HepG2 (cell line): ENCODE results near the gene SRD5A3. TPM values are rescaled to one million over a fixed set of nuclear protein-coding genes. Genes with fewer than 3 reads are reported as not detected.
A peak's percentile ranks its signal among the peaks of the same experiment; 100 is the strongest.

Experiments used
- ATAC-seq: fragments of 200-7000 bp; cut with Tn5 transposase; 3 replicates; pipeline ENCODE4 v1.9.1; 2020; ENCODE audit warnings: mild to moderate bottlenecking, moderate library complexity
- BruUV-seq: library from RNA; stranded (reverse); fragments of 400-500 nt; replicated peaks from 2 replicates; lab custom pipeline; 2021; lab: Mats Ljungman, UMichigan
- CTCF ChIA-PET: fragments of 300-600 bp; formaldehyde crosslinking; extraction: SDS; loops from one replicate; lab custom pipeline; 2021; ENCODE audit warnings: low total read pairs, inconsistent platforms, low intra/inter-chr PET ratio; lab: Yijun Ruan, JAX
- POLR2A ChIA-PET: fragments of 350-600 bp; sonication (Branson Sonifier 250); formaldehyde crosslinking; loops from one replicate; lab custom pipeline; 2020; ENCODE audit warnings: antibody characterized with exemption, inconsistent platforms; lab: Yijun Ruan, JAX
- DNase-seq: peaks from one replicate; pipeline ENCODE4 v3.0.0-alpha.2; 2015; ENCODE audit warnings: low spot score
- FAIRE-seq: peaks from 3 replicates; lab custom pipeline; 2011; peaks lifted over from hg19 to GRCh38; lab: Jason Lieb, UNC
- H2AFZ ChIP-seq: one replicate; pipeline ENCODE4 v1.6.1; 2011; ENCODE audit warnings: low read length, inconsistent platforms
- H3K27ac ChIP-seq: fragments of 300-600 bp; 3 replicates; pipeline ENCODE4 v1.8.0; 2011; ENCODE audit warnings: mixed run types, mild to moderate bottlenecking, mixed read lengths, low read length, inconsistent platforms; ENCODE audit not compliant: insufficient read depth; ENCODE audit errors: extremely low read length
- H3K27me3 ChIP-seq, 2 experiments: fragments of 200-600 bp in 1 of 2; 2 replicates in 1 of 2; 3 replicates in 1 of 2; pipeline versions ENCODE4 v1.6.0 to v1.8.0; 2011; ENCODE audit warnings: low read length in 2 of 2, mild to moderate bottlenecking in 2 of 2, moderate library complexity in 2 of 2, inconsistent platforms in 1 of 2; ENCODE audit not compliant: insufficient read depth in 2 of 2, control insufficient read depth in 1 of 2
- H3K36me3 ChIP-seq, 2 experiments: fragments of 200-600 bp in 1 of 2; replicated peaks in 1 of 2; 2 replicates in 1 of 2; 3 replicates in 1 of 2; pipeline versions ENCODE4 v1.5.1 to v1.8.0; 2011; ENCODE audit warnings: low read length in 2 of 2, inconsistent platforms in 1 of 2; ENCODE audit not compliant: insufficient read depth in 2 of 2, control insufficient read depth in 1 of 2
- H3K4me1 ChIP-seq: 2 replicates; pipeline ENCODE4 v1.5.1; 2012; ENCODE audit warnings: low read length, inconsistent platforms; ENCODE audit not compliant: insufficient read depth
- H3K4me2 ChIP-seq: 2 replicates; pipeline ENCODE4 v1.6.0; 2011; ENCODE audit warnings: low read depth, low read length, inconsistent platforms
- H3K4me3 ChIP-seq, 3 experiments: fragments of 200-600 bp in 1 of 3; sonication (generic), shearing (Covaris generic) in 1 of 3; replicated peaks in 1 of 3; 2 replicates each; pipeline ENCODE4 v1.5.1; 2011 to 2016; ENCODE audit warnings: low read length in 3 of 3, inconsistent platforms in 2 of 3, low read depth in 2 of 3, mild to moderate bottlenecking in 2 of 3, control low read depth in 1 of 3, mixed read lengths in 1 of 3; ENCODE audit not compliant: insufficient read depth in 1 of 3
- H3K79me2 ChIP-seq: one replicate; pipeline ENCODE4 v1.6.1; 2011; ENCODE audit warnings: low read length, inconsistent platforms; ENCODE audit not compliant: insufficient read depth
- H3K9ac ChIP-seq: 2 replicates; pipeline ENCODE4 v1.6.0; 2011; ENCODE audit warnings: mild to moderate bottlenecking, low read depth, low read length, inconsistent platforms; ENCODE audit not compliant: insufficient read depth
- H3K9me3 ChIP-seq: 2 replicates; pipeline ENCODE4 v1.5.1; 2012; ENCODE audit warnings: mild to moderate bottlenecking, low read length
- H4K20me1 ChIP-seq: 2 replicates; pipeline ENCODE4 v1.6.0; 2011; ENCODE audit warnings: inconsistent platforms, mild to moderate bottlenecking, low read length, moderate library complexity; ENCODE audit not compliant: insufficient read depth
- HNF4A ChIP-seq: sonication (generic); formaldehyde crosslinking; IDR thresholded peaks from 2 replicates; pipeline ENCODE4 v1.4.0; 2020; ENCODE audit warnings: missing genetic modification reagents
- NFE2L1 ChIP-seq: sonication (generic); formaldehyde crosslinking; IDR thresholded peaks from 2 replicates; pipeline ENCODE4 v1.4.0; 2020; ENCODE audit warnings: missing genetic modification reagents, mild to moderate bottlenecking, borderline replicate concordance
- NFYC ChIP-seq: IDR thresholded peaks from 2 replicates; pipeline ENCODE4 v1.6.1; 2016; ENCODE audit warnings: missing genetic modification reagents, missing compliant biosample characterization
- NR1H2 ChIP-seq: sonication (generic); formaldehyde crosslinking; IDR thresholded peaks from 2 replicates; pipeline ENCODE4 v1.8.1; 2022; ENCODE audit warnings: low read depth, missing genetic modification reagents, borderline replicate concordance
- SIX1 ChIP-seq: sonication (generic); formaldehyde crosslinking; IDR thresholded peaks from 2 replicates; pipeline ENCODE4 v1.4.0; 2020; ENCODE audit warnings: missing genetic modification reagents, borderline replicate concordance
- STAG1 ChIP-seq: sonication (generic); formaldehyde crosslinking; IDR thresholded peaks from 2 replicates; pipeline ENCODE4 v1.4.0; 2020; ENCODE audit warnings: missing genetic modification reagents
- TGIF2 ChIP-seq: IDR thresholded peaks from 2 replicates; pipeline ENCODE4 v1.6.1; 2016; ENCODE audit warnings: control low read depth, missing compliant biosample characterization
- ZNF550 ChIP-seq: sonication (generic); formaldehyde crosslinking; IDR thresholded peaks from 2 replicates; pipeline ENCODE4 v1.4.0; 2020; ENCODE audit warnings: mild to moderate bottlenecking, missing genetic modification reagents, borderline replicate concordance
- WGBS: methylation state at CpG from one replicate; pipeline ENCODE4 v1.1.6; 2017; ENCODE audit warnings: low lambda C conversion rate; 5-methylcytosine and 5-hydroxymethylcytosine counted together
- in situ Hi-C: cut with HindIII; loops from 2 replicates; pipeline ENCODE4 v1.10.0; 2017; ENCODE audit warnings: low pct_unique_long_range_greater_than_20kb; ENCODE audit not compliant: extremely low pct_ligation_motif_present
- intact Hi-C: fragments of 100-400 bp; cut with micrococcal nuclease; formaldehyde crosslinking; loops from one replicate; pipeline ENCODE4 v1.10.0; 2022; ENCODE audit not compliant: unreplicated experiment
- polyA plus RNA-seq, 8 experiments: library from polyadenylated mRNA; depleted of rRNA in 3 of 8; stranded (reverse) in 7 of 8; unstranded in 1 of 8; fragments of >200 nt; fragmentation: Illumina TruSeq in 4 of 8; extraction: Trizol in 4 of 8; gene quantifications; 2 replicates each; pipeline versions ENCODE4 v1.2.1 to v1.2.3, GENCODE V29; 2011 to 2016; ENCODE audit warnings: low read depth in 4 of 8, missing spikeins in 1 of 8, mixed read lengths in 1 of 8; ENCODE audit not compliant: insufficient read depth in 1 of 8
- total RNA-seq, 5 experiments: library from RNA; depleted of rRNA; stranded (reverse); fragments of >200 nt; fragmentation: Illumina TruSeq; extraction: Trizol; gene quantifications; 2 replicates each; pipeline ENCODE4 v1.2.3, GENCODE V29; 2016; ENCODE audit warnings: low read depth in 1 of 5
- TF ChIP-seq, protein P1 (sequence below): sonication (generic); formaldehyde crosslinking; IDR thresholded peaks from 2 replicates; pipeline ENCODE4 v1.5.0; 2020; ENCODE audit warnings: mild to moderate bottlenecking, missing genetic modification reagents, moderate library complexity
- TF ChIP-seq, protein P2 (sequence below): sonication (generic); formaldehyde crosslinking; conservative IDR thresholded peaks from 2 replicates; pipeline ENCODE4 v1.4.0; 2020; ENCODE audit warnings: mild to moderate bottlenecking, missing genetic modification reagents, moderate library complexity
- TF ChIP-seq, protein P3 (sequence below): sonication (generic); formaldehyde crosslinking; IDR thresholded peaks from 2 replicates; pipeline ENCODE4 v1.5.0; 2020; ENCODE audit warnings: missing genetic modification reagents

Gene SRD5A3
- total and polyA plus RNA-seq, 2 of the 13 experiments (the other 11 are each of a cell fraction or from before 2014, with no cell fraction given) = 12.4 to 18.4 TPM

DNA sequence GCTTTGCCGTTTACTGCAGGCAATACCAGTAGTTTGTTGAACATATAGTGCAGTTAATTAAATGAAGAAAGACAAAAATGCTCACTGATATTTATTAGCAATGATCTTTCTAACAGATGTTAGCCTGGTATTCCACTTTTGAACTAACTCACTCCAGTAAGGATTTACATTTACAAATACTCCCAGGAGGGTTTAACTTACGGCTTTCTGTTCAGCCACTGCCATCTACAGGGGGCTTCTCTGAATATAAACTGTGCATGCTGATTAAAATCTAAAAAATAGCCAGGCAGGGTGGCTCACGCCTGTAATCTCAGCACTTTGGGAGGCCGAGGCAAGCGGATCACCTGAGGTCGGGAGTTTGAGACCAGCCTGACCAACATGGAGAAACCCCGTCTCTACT, 2.2 kb upstream of the SRD5A3 start:
- DNase-seq (no peak), FAIRE-seq (no peak), ATAC-seq (no peak)
- Histone ChIP-seq H3K4me3 (no peak overlapping the region), H4K20me1 (no peaks in the 10 kb centered on the region), H3K4me2 (no peak overlapping the region), H3K79me2 (no peaks in the 10 kb centered on the region), H3K36me3 (no peaks in the 10 kb centered on the region), H3K27ac (no peak overlapping the region), H3K4me1 (peaks cover 34% of the 10 kb centered on the region), H3K9me3 (no peaks in the 10 kb centered on the region), H3K27me3 (no peaks in the 10 kb centered on the region), H2AFZ (no peak overlapping the region), H3K9ac (no peak overlapping the region)
- BruUV-seq = no TSS peak
- ChIA-PET CTCF (no interaction called here), POLR2A (no interaction called here)
- in situ Hi-C loops = no loop called here
- TF ChIP-seq STAG1 = peak; percentile 27; the same call in 1 of the 2 replicates
- no peak for TF ChIP-seq TGIF2 (CRISPR knock-in tag)
- TF ChIP-seq, protein P1, sequence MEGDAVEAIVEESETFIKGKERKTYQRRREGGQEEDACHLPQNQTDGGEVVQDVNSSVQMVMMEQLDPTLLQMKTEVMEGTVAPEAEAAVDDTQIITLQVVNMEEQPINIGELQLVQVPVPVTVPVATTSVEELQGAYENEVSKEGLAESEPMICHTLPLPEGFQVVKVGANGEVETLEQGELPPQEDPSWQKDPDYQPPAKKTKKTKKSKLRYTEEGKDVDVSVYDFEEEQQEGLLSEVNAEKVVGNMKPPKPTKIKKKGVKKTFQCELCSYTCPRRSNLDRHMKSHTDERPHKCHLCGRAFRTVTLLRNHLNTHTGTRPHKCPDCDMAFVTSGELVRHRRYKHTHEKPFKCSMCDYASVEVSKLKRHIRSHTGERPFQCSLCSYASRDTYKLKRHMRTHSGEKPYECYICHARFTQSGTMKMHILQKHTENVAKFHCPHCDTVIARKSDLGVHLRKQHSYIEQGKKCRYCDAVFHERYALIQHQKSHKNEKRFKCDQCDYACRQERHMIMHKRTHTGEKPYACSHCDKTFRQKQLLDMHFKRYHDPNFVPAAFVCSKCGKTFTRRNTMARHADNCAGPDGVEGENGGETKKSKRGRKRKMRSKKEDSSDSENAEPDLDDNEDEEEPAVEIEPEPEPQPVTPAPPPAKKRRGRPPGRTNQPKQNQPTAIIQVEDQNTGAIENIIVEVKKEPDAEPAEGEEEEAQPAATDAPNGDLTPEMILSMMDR (CRISPR knock-in tag) = peak; percentile 33
- no peak for TF ChIP-seq NFYC (CRISPR knock-in tag)
- intact Hi-C loops = no loop called here
- WGBS = 67% methylated on average over 7 of the region's 7 CpGs

DNA sequence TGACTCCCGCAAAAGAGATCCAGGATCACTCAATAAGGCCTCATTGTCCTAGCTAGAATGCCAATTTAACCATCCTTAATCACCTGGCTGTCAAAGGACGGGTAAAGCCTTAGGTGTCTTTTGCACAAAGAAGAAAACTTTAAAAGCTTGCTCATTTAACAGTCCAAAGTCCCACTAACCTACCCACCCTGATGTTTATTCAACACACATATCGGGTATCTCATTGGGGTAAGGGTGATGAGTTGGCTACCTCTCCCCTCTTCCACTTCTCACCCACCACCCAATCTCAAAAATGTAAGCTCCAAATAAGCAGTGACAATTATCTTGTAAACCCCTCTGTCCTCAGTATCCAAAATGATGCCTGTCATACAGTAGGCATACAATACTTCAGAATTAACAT, 988 bp upstream of the SRD5A3 start:
- H3K4me3 ChIP-seq = peak overlapping the region in 2 of 3 experiments; percentile 1 to 46; a peak in 1 of 6 replicates
- FAIRE-seq (no peak), DNase-seq (peak; percentile 23), ATAC-seq (no peak)
- in situ Hi-C loops (no loop called here), intact Hi-C loops (no loop called here)
- H3K9ac ChIP-seq = no peak overlapping the region
- H3K4me2 ChIP-seq = peak overlapping the region; percentile 91
- H3K36me3 ChIP-seq = no peaks in the 10 kb centered on the region
- WGBS = 1% methylated on average over 3 of the region's 3 CpGs
- no peaks in the 10 kb centered on the region for H3K9me3 ChIP-seq
- no peak overlapping the region for H3K27ac ChIP-seq
- peaks cover 34% of the 10 kb centered on the region for H3K4me1 ChIP-seq
- BruUV-seq = no TSS peak
- no peaks in the 10 kb centered on the region for H4K20me1 ChIP-seq
- peak overlapping the region; percentile 64 for H2AFZ ChIP-seq
- CTCF ChIA-PET = interaction anchor here (2.5 kb wide), 1 partner anchor 210 kb away, joined by 8 read pairs; no protein-coding TSS in a partner anchor
- no peaks in the 10 kb centered on the region for H3K27me3 ChIP-seq
- POLR2A ChIA-PET = interaction anchor here (1.0 to 1.3 kb wide), 4 partner anchors 9 to 201 kb away, joined by 3 to 8 read pairs (median 6); partner anchors contain the start of gene TMEM165
- H3K79me2 ChIP-seq = no peaks in the 10 kb centered on the region
- TF ChIP-seq SIX1 (CRISPR knock-in tag) = peak; percentile 61; the same call in 1 of the 2 replicates
- TF ChIP-seq, protein P2, sequence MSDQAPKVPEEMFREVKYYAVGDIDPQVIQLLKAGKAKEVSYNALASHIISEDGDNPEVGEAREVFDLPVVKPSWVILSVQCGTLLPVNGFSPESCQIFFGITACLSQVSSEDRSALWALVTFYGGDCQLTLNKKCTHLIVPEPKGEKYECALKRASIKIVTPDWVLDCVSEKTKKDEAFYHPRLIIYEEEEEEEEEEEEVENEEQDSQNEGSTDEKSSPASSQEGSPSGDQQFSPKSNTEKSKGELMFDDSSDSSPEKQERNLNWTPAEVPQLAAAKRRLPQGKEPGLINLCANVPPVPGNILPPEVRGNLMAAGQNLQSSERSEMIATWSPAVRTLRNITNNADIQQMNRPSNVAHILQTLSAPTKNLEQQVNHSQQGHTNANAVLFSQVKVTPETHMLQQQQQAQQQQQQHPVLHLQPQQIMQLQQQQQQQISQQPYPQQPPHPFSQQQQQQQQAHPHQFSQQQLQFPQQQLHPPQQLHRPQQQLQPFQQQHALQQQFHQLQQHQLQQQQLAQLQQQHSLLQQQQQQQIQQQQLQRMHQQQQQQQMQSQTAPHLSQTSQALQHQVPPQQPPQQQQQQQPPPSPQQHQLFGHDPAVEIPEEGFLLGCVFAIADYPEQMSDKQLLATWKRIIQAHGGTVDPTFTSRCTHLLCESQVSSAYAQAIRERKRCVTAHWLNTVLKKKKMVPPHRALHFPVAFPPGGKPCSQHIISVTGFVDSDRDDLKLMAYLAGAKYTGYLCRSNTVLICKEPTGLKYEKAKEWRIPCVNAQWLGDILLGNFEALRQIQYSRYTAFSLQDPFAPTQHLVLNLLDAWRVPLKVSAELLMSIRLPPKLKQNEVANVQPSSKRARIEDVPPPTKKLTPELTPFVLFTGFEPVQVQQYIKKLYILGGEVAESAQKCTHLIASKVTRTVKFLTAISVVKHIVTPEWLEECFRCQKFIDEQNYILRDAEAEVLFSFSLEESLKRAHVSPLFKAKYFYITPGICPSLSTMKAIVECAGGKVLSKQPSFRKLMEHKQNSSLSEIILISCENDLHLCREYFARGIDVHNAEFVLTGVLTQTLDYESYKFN (CRISPR knock-in tag) = peak; percentile 67; the same call in 1 of the 2 replicates
- TF ChIP-seq, protein P3, sequence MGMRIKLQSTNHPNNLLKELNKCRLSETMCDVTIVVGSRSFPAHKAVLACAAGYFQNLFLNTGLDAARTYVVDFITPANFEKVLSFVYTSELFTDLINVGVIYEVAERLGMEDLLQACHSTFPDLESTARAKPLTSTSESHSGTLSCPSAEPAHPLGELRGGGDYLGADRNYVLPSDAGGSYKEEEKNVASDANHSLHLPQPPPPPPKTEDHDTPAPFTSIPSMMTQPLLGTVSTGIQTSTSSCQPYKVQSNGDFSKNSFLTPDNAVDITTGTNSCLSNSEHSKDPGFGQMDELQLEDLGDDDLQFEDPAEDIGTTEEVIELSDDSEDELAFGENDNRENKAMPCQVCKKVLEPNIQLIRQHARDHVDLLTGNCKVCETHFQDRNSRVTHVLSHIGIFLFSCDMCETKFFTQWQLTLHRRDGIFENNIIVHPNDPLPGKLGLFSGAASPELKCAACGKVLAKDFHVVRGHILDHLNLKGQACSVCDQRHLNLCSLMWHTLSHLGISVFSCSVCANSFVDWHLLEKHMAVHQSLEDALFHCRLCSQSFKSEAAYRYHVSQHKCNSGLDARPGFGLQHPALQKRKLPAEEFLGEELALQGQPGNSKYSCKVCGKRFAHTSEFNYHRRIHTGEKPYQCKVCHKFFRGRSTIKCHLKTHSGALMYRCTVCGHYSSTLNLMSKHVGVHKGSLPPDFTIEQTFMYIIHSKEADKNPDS (CRISPR knock-in tag) = no peak
- TF ChIP-seq ZNF550 = no peak
- no peak for TF ChIP-seq NFE2L1
- no peak for TF ChIP-seq NR1H2 (CRISPR knock-in tag)
- peak; percentile 48 for TF ChIP-seq HNF4A (CRISPR knock-in tag)
